T-helper 9 cell (primary cell): ENCODE measurements around the gene DIS3L2.
"Not testable (repeated sequence)": the region's sequence is repeated elsewhere in the genome, so short reads cannot be mapped to it uniquely, and the experiment has no call there.

Experiments used
- DNase-seq: peaks from one replicate; pipeline ENCODE4 v3.0.0-alpha.2; 2020

Gene DIS3L2

DNA sequence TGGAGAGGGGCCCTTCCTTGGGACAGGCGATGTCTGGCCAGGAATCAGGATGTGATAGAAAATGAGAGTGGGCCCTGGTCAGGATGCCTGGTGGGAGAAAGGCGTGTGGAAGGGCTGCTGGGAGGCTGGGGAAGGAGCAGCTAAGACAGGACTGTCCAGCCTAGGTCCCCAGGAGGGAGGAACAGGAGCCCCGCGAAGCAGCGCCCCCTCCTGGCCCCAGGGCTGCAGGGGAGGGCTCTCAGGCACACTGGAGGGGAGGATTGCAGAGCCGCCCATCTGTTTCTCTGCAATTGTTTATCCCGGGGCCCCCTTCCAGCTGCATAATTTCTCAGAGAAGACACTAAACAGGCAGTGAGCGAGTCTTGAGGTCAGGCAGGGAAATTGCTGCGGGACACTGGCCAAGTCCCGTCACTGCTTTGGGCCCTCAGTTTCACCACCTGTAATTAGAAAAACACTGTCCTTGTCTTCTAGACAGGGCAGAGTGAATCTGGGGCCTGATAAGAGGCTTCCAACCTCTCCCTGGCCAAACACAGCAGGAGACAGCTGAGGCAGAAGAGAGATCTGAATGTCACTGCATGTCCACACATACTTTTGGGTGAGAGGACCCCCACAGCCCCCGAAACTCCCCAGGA lies 31.4 kb upstream of the DIS3L2 start:
- no peak for DNase-seq

DNA sequence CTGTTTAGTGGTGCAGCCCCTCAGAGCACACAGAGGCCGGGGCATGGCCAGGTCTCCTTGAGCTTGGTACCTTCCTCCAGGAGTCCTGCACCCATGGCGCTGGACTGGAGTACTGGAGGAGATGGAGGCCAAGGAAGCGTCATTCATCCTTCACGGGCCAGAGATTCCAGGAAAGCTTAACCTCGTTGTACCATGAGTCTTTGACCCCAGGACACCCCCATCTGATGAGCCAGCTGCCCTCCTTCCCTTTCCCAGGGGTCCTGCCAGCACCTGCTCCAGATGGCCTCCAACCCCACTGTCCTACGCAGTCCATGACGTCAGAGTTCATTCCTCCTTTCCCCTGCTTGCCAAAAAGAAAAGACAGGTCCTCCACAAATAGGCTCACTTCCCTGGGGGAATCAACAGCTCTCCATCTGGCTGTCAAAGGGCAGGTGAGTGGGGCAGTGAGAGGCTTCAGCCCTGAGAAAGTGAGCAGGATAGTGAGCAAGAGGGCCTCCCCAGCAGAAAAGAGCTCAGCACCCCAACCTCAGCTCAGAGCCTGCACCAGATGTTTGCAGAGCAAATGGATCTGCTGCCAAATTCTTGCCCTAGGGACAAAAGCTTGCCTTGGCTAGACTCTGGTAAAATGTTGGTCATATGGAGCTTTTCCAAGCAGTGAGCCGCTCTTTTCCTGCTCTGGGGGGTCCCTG lies 30.8 kb upstream of the DIS3L2 start:
- DNase-seq = no peak

DNA sequence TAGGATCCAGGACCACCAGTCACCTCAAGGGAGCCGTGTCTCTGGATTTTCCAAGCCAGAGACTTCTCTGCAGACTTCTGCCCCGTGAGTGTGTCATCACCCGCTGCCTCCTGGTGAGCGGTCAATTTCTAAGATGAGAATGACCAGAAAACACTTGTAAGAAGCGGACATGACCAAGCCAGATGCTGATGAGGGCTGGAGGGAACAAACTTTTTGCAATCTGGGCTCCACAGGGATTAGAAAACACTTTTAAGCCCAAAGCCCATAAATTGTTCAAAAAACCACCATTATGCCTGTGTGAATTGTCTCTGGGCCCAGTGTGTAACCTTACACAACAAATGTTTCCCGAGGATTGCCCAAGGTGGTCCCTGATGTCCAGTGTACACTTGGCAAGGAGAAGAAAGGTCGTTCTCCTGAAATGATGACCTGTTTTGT lies 30.0 kb upstream of the DIS3L2 start:
- no peak for DNase-seq

DNA sequence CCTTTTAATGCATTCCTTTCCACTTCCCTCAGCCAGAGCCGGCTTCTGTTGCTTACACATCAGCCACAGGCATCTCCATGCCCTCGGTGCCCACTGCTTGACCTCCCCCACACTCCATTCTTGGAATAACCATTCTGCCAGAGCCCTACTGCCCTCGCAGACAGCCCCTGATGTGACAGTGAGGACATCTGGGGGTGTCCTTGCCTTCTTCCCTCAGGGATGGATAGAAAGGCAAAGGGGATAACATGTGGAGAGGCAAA lies 28.9 kb upstream of the DIS3L2 start:
- DNase-seq = no peak

DNA sequence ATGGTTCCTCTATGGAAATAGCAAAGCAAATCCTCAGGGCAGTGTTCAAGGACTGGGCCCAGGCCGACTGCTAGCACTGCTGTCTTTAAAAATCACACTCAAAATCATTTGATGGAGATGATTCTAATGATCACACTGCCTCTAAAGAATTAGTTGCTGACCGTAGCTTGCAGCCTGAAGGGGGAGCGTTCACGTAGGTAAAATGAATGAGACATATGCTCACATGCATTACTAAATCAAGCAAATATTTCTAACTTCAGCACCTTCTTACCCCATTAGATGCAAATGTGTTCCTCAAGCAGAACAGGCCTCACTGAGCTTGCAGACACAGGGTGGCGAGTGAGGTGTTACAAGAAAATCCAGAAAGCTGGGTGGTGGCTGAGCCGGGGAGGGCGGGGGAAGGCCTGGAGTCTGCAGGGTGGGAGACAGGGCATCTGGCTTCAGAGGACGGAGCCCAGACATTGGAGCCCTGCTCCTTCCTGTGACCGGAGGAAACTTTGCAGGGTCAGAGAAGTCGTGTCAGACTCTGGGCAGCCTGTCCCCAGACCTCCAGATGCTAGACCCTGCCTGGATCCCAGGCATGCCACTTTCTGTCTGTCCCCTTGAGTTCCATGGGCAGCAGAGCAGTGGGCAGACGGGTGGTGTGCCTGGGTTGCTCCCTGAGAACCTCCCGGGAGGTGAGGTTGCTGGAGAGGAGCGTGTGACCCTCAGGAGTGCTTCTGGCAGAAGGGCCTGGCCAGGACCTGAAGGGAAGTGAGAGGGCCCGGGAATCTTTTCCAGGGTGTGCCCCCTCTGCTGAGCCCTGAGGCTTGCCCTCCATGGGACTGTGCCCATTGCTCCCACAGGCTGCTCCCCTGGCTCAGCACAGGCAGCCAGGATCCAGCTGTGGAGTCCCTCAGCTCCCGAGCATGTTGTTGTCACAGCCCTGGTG lies 28.3 kb upstream of the DIS3L2 start:
- no peak for DNase-seq

DNA sequence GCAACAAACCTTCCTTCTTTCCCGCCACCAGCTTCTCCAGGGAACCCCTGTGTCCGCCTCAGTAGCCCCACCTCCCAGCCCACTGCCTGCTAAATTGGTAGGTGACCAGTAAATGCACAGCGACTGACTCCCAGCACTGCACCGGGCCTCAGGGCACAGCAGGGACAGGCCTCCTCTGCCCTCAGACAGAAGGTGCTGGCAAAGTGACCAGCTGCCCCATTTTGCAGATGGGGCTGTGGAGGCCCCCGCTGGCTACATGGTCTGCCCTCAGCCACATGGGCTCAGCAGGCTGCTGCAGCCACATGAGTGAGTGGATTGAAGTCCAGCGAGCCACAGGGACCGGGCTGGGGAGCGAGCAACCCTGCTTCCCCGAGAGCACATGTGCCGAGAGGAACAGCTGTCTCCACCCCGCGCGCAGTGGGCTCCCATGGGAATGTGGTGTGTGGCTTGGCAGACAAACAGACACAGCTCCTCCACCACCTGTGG lies 27.6 kb upstream of the DIS3L2 start:
- no peak for DNase-seq

DNA sequence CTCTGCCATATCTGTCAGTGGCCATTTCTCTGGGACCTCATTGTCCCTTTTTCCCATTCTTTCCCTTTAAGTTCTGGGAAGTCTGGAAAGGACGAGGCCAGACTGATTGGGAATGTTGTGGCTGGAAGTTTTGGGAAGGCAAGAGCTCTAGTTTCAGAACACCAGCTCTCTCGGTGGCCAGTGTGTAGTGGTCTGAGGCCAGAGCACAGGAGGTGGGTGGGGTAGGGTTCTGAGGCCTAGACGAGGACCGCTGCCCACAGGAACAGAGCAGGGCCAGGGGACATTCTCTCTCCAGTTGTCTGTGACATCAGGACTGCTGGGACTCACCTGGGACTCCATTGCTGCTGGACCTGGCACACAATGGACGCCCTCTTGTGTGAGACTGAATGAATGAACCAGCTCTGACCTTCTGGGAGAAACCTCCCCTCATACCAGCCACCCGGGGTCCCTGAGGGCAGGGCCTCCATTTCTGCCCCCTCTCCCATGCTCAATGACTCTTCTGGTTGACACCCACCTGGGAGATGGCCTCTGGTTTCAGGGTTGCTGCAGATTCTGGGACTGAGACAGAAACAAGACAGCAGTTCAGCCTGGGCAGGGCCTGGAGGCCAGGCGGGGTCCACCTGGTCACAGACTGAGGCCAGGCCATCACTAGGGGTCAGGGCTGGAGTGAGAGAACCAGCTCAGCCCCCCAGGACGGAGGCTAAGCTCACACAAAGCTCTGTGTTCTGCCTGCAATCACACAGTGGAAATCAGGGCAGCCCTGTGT lies 26.9 kb upstream of the DIS3L2 start:
- DNase-seq = no peak

DNA sequence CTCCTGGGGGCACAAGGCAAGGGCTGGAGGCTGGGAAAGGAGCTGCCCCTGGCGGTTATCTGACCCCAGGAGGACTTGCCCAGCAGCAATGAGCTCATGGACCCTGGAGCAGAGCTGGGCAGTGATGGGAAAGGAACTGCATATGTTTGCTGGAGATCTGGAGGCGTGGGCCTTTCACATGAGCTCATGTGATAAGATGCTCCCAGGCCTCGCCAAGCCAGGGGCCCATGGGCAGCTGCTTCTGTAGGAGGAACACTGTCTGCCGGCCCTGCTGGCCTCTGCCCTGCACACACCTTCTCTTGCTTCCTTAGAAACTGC lies 26.3 kb upstream of the DIS3L2 start:
- DNase-seq = no peak

DNA sequence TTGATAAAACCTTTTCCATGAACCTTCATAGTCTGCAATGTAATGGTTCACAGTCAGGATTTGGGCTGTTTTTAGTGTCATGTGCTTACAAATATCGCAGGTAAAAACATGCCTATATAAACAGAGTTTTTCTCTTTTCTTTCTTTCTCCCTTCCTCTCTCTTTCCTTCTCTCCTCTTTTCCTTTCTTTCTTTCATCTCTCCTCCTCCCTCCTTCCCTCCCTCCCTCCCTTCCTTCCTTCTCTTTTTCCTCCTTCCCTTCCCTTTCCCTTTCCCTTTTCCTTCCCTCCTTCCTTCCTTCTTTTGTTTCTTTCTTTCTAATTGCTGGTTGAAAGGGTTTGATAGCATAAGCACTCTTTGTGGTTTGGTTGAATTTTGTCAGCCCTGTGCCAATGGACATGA lies 25.7 kb upstream of the DIS3L2 start:
- DNase-seq = no peak

DNA sequence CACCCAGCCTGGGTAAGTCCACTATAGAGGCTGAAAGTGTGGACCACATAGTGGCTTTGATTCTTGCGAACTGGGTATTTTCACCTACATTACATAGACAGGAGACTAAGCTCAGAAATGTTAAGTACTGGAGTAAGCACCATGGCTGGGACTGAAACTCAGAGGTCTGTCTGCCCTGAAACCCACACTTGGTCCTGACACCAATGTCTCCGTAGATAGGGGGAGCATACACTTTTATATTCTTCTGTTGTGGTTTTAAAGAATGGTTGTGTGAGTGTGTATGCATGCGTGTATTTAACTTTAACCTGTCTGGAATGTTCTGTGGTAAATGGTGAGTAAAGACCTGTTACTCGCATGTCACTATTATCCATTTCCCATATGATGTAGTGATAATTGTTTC lies 25.0 kb upstream of the DIS3L2 start:
- no peak for DNase-seq

DNA sequence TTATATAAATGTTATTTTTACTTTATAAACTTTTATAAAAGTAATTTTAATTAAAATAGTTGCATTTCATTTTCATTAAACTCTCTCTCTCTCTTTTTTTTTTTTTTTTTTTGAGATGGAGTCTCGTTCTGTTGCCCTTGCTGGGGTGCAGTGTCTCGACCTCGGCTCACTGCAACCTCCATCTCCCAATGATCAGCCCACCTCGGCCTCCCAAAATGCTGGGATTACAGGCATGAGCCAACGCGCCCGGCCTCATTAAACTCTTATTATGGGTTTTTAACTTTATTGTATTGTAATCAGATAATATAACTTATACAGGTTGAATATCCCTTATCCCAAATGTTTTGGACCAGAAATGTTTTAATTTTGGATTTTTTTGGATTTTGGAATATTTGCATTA lies 24.5 kb upstream of the DIS3L2 start:
- DNase-seq = no peak

DNA sequence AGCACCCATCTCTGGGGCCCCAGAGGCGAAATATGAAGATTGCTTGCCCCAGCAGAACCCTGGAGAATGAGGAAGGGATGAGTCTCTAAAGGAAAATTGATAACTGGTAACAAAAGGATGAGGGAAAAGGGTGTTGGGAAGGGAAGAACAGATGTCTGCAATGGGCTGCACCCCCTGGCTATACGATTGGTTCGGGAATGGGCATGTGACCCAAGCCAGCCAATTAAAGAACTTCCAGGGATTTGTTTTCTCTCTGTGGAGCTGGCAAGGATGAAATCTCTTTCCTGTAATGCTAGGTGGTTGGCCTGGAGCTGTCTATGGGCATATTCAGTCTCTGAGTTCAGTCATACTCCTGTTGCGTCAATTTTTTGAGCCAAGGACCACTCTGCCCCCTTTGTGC lies 22.5 kb upstream of the DIS3L2 start:
- no peak for DNase-seq

DNA sequence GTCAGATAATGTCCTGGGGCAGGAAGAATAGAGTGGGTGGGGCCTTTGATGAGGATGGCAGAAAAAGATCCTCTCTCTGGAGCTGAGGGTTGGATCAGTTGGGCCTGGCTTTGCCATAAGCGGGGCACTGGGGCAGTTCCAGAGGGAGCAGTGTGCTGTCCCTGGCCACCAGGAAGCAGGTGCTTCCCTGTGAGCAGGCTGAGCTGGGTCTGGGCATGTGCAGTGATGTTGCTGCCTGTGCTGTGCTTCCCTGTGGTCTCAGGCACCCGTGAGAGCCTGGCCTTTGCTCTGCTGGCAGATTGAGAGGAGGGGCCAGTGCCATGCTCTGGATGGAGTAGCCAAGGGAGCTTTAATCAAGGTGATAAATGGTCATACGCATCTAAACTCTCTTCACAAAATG lies 20.7 kb upstream of the DIS3L2 start:
- DNase-seq = no peak

DNA sequence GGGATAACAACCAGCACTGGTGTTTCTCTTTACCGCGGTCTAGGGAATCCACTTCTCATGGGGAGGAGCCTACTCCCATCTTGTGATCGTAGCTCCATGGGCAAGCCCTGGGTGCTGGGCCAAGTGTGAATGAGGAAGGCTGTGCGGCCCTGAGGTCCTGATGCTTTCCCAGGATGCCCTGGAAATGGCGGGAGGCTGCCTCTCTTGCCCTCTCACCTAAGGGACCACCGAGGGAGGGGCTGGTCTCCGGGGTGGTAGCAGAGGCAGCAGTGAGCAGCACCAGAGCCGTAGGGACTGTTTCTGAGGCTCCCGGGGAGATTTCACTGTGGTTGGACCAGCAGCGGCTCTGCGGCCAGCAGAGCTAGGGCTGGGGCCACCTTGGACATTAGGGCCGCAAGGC lies 19.8 kb upstream of the DIS3L2 start:
- DNase-seq = no peak

DNA sequence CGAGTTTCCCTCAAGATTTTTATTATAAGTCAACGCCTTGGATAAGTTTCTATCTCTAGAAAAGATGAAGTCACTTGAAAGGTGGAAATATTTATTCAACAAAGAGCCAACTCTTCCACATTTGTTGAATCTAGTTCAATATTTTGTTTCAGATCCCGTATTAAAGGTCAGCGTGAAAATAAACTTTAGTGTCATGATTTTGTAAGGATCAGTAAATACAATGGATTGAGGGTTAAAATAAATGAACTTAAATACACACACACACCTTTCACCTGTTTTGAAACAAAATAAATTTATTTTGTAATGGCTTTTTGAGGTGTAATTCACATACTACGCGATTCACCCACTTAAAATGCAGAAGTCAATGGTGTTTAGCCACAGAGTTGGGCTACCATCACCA lies 19.3 kb upstream of the DIS3L2 start:
- no peak for DNase-seq

DNA sequence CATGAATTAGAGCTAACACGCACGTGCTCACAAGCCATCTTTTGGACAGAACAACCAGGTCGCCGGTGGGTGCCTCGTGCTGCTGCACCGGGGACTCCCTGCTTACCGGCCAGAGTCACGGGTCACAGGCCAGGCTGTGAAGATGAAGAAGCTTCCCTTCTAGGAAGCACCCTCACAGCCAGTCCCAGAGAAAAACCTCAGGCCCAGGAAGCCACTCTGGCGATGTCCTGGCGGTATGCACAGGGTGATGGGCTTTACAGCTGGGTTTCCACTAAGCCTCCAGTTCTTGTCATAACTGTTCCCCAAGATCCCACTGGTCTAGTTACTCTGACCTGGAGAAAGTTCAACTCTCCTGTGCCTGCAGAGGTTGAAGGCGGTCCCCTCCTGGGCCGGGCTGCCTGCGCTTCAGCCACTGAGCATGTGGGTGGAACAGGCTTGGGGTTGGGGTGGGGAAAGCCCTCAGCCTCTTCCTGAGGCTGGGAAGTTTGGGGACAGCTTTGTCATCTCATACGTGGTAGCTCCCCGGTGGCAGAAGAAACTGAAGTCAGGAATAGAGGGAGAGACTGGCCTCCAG lies 15.2 kb upstream of the DIS3L2 start:
- DNase-seq = no peak

DNA sequence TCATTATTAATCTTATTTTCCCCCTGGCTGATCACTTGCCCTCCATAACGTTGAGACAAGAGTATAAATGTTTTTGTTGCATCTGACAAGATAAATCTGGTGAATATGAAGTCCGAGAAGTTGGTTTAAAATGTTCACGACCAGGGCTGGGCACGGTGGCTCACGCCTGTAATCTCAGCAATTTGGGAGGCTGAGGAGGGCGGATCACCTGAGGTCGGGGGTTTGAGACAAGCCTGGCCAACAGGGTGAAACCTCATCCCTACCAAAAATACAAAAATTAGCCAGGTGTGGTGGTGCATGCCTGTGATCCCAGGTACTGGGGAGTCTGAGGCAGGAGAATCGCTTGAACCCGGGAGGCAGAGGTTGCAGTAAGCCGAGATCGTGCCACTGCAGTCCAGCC lies 14.4 kb upstream of the DIS3L2 start:
- DNase-seq = not testable (repeated sequence)

DNA sequence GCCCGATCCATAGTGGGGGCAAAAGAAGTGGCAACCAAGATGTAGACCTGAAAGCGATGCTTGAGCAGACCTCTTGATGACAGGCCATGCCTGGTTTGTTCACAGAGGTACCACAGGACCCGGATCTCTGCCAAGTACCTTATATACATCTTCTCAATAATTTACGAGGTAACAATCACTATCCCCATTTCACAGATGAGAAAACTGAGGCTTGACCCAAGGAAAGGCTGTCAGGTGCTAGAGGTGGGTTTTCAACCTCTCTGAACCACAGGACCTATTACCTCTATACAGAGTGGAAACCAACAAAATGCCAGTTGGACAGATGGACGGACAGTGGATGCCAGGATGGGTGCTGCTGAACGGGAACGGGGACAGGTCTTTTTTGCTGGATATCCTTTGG lies 13.8 kb upstream of the DIS3L2 start:
- DNase-seq = no peak

DNA sequence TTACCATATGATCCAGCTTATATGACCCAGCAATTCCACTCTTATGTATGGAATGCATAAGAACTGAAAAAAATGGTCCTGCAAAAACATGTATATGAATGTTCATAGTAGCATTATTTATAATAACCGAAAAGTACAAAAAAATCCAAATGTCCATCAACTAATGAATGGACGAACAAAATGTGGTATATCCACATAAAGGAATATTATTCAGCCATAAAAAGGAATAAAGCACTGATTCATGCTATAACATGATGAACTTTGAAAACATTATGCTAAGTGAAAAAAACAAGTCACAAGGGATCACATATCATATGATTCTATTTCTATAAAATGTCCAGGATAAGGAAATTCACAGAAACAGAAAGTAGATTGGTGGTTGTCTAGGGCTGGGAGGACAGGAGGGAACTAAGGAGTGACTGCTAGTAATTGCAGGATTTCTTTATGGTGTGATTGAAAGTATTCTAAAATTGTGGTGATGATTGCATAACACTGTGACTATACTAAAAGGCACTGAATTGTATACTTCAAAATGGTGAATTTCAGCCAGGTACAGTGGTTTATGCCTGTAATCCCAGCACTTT lies 10.0 kb upstream of the DIS3L2 start:
- no peak for DNase-seq

DNA sequence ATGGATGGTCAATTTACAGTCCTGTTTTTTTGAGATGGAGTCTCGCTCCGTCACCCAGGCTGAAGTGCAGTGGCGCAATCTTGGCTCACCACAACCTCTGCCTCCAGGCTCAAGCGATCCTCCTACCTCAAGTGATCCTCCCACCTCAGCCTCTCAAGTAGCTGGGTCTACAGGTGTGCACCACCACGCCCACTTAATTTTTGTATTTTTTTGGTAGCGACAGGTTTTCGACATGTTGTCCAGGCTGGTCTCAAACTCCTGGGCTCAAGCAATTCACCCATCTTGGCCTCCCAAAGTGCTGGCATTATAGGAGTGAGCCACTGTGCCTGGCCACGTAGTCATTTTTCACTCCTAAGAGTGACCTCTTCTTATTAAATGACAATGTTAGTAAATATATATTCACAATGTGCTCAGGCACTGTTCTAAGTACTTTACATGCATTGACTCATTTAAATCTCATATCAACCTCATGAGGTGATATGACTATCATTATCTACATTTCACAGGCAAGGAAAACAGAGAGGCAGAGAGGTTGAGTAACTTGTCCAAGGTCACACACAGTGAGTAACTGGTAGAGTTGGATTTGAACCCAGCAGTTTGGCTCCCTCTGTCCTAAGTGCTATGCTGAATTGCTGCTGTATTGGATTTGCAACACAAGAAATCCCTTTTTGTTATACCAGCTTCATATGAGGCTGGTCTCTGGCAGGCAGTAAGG lies 5.6 kb upstream of the DIS3L2 start:
- DNase-seq = no peak

DNA sequence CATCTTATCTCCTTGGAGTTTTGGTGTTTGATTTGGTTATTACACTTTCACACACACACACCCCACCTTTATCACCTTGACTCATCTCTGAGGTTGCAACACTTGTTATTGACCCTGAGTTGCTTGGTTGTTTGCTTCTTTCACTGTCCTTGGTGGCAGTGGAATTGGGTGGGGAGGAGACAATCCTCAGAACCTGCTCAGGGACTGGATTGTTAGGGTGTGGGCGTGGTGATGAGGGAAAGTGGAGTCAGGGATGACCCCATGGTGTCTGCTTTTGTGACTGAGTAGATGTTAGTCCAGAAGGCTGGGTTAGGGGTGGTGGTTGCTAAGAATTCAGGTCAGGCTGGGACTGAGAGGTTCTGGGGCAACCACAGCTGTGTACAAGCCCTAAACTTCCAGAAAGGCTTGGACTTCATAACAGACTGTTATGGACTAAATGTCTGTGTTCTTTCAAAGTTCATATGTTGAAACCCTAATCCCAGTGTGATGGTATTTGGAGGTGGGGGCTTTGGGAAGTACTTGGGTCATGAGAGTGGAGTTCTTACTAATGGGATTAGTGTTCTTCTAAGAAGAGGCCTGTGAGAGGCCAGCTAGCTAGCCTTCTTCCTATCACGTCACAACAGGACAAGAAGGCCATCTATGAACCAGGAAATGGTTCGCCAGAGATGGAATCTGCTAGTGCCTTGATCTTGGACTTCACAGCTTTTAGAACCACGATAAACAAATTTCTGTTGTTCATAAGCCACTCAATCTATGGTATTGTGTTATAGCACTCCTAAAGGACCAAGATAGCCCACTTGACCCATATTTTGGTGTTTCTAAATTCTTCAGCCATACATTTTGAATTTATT lies 3.4 kb upstream of the DIS3L2 start:
- no peak for DNase-seq
